Endometrium (tissue), 2 donors: ENCODE results near the gene SMG5.

ENCODE experiments used
- FAIRE-seq: peaks from 2 replicates; lab custom pipeline; 2012; peaks lifted over from hg19 to GRCh38; lab: Jason Lieb, UNC
- donor health status: control.
- donor health status: control.

SMG5 gene

GRCh38 chr1:156279837-156280236 is 2.8 kb downstream of the SMG5 start:
- no peak for FAIRE-seq

GRCh38 chr1:156276966-156277381 is 5.7 kb downstream of the SMG5 start:
- no peak for FAIRE-seq

- no peak for FAIRE-seq
Observed at GRCh38 chr1:156276532-156276931, 6.1 kb downstream of the SMG5 start.

- FAIRE-seq: no peak
Observed at GRCh38 chr1:156270314-156270713, 12.3 kb downstream of the SMG5 start.

- FAIRE-seq: no peak
Observed at GRCh38 chr1:156268336-156268735, 14.3 kb downstream of the SMG5 start.

- FAIRE-seq: no peak
Observed at GRCh38 chr1:156266051-156266450, 16.6 kb downstream of the SMG5 start.

GRCh38 chr1:156263288-156263655 is 19.4 kb downstream of the SMG5 start:
- no peak for FAIRE-seq

- FAIRE-seq: no peak
Observed at GRCh38 chr1:156262461-156263287, 20.0 kb downstream of the SMG5 start.

GRCh38 chr1:156260896-156261295 is 21.7 kb downstream of the SMG5 start:
- FAIRE-seq: no peak

- FAIRE-seq: no peak
Observed at GRCh38 chr1:156259805-156260204, 22.8 kb downstream of the SMG5 start.

- no peak for FAIRE-seq
Observed at GRCh38 chr1:156258859-156259258, 23.8 kb downstream of the SMG5 start.

GRCh38 chr1:156257711-156258110 is 24.9 kb downstream of the SMG5 start:
- FAIRE-seq: no peak

- no peak for FAIRE-seq
Observed at GRCh38 chr1:156253634-156254033, 29.0 kb downstream of the SMG5 start.

- FAIRE-seq: no peak
Observed at GRCh38 chr1:156251527-156251926, 31.1 kb downstream of the SMG5 start.

- FAIRE-seq: no peak
Observed at GRCh38 chr1:156249593-156249992, 33.0 kb downstream of the SMG5 start.

GRCh38 chr1:156248323-156248683 is 34.3 kb downstream of the SMG5 start:
- no peak for FAIRE-seq

GRCh38 chr1:156247460-156248322 is 34.9 kb downstream of the SMG5 start, which contains the start of gene PAQR6:
Gene PAQR6 (minus strand): TSS chr1:156248056. CDS start chr1:156246731, 1,325 bp downstream.
- FAIRE-seq: no peak

GRCh38 chr1:156246781-156247459 is 35.7 kb downstream of the SMG5 start:
- no peak for FAIRE-seq

GRCh38 chr1:156246241-156246780 is 36.3 kb downstream of the SMG5 start:
- FAIRE-seq: no peak

- no peak for FAIRE-seq
Observed at GRCh38 chr1:156245451-156246232, 37.0 kb downstream of the SMG5 start.

- FAIRE-seq: no peak
Observed at GRCh38 chr1:156244712-156245111, 37.9 kb downstream of the SMG5 start.

GRCh38 chr1:156244126-156244525 is 38.5 kb downstream of the SMG5 start:
- no peak for FAIRE-seq
